Colonic mucosa (tissue), 4 donors: Measurements from ENCODE around the gene SOSTDC1. TPM values are rescaled to one million over a fixed set of nuclear protein-coding genes. Genes with fewer than 3 reads are reported as not detected.
"Not testable (repeated sequence)": the region's sequence is repeated elsewhere in the genome, so short reads cannot be mapped to it uniquely, and the experiment has no call there.

ENCODE experiments used
- DNase-seq: peaks from one replicate; pipeline ENCODE4 v3.0.0-alpha.2; 2020
- H3K27ac ChIP-seq: fragments of 200-600 bp; one replicate; pipeline ENCODE4 v1.8.0; 2021
- H3K27me3 ChIP-seq: fragments of 200-600 bp; one replicate; pipeline ENCODE4 v1.8.0; 2021
- H3K36me3 ChIP-seq: fragments of 200-600 bp; one replicate; pipeline ENCODE4 v1.8.0; 2021
- H3K4me1 ChIP-seq: fragments of 200-600 bp; one replicate; pipeline ENCODE4 v1.8.0; 2021; ENCODE audit warnings: mild to moderate bottlenecking
- H3K4me3 ChIP-seq: fragments of 200-600 bp; one replicate; pipeline ENCODE4 v1.8.0; 2021
- H3K9ac ChIP-seq, 2 donors: one replicate each; pipeline ENCODE4 v1.7.0; 2013; ENCODE audit warnings: control low read depth in 2 of 2, low read depth in 2 of 2, low read length in 2 of 2
- H3K9me3 ChIP-seq: fragments of 200-600 bp; one replicate; pipeline ENCODE4 v1.8.0; 2021
- intact Hi-C: fragments of 100-400 bp; cut with DNase I; formaldehyde crosslinking; loops from one replicate; pipeline ENCODE4 v1.14.1; 2022
- total RNA-seq, 2 donors: library from RNA; stranded (reverse); fragmentation: NEBNext Ultra II Directional in 1 of 2; extraction: Animal tissue kit (Norgen Biotek cat#: 25700) in 1 of 2; gene quantifications; one replicate each; pipeline ENCODE4 v1.2.1, GENCODE V29; 2021
- TF ChIP-seq, protein P1 (sequence below): fragments of 200-600 bp; IDR thresholded peaks from one replicate; pipeline ENCODE4 v1.8.0; 2022; ENCODE audit warnings: antibody characterized with exemption, mild to moderate bottlenecking
- donor health status: healthy.
- donor health status: DM: no; HTN: no; CAD: no.
- donor health status: DM: no; HTN: no; CAD: no.

The SOSTDC1 gene
- total RNA-seq, 2 donors from 2014 or later = 4.7 to 7.2 TPM

DNA sequence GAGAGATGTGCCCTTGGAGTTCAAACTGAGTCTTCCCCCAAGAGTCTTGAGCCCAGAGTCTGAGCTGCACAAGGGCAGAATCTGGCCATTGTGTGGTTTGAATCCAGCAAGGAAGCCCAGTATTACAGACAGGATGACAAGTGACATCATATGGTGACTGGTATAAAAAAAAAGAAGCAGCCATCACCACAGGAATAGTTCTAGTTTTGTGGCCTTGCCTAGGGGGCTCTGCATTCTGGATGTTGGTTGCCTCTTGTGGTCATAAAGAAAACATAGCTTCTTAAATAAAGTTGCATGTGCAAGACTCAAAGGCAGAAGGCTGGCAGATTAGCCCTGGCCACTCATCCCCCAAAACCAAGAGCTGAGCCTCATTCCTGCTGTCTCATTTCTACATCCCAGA, 44.3 kb upstream of the SOSTDC1 start:
- H3K27ac ChIP-seq = no peak overlapping the region
- H3K9me3 ChIP-seq = no peaks in the 10 kb centered on the region
- H3K4me1 ChIP-seq = no peaks in the 10 kb centered on the region
- intact Hi-C loops = no loop called here
- no peak overlapping the region for H3K4me3 ChIP-seq
- H3K27me3 ChIP-seq = no peaks in the 10 kb centered on the region
- no peak overlapping the region for H3K9ac ChIP-seq
- DNase-seq = no peak
- TF ChIP-seq, protein P1, sequence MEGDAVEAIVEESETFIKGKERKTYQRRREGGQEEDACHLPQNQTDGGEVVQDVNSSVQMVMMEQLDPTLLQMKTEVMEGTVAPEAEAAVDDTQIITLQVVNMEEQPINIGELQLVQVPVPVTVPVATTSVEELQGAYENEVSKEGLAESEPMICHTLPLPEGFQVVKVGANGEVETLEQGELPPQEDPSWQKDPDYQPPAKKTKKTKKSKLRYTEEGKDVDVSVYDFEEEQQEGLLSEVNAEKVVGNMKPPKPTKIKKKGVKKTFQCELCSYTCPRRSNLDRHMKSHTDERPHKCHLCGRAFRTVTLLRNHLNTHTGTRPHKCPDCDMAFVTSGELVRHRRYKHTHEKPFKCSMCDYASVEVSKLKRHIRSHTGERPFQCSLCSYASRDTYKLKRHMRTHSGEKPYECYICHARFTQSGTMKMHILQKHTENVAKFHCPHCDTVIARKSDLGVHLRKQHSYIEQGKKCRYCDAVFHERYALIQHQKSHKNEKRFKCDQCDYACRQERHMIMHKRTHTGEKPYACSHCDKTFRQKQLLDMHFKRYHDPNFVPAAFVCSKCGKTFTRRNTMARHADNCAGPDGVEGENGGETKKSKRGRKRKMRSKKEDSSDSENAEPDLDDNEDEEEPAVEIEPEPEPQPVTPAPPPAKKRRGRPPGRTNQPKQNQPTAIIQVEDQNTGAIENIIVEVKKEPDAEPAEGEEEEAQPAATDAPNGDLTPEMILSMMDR = no peak
- no peaks in the 10 kb centered on the region for H3K36me3 ChIP-seq

DNA sequence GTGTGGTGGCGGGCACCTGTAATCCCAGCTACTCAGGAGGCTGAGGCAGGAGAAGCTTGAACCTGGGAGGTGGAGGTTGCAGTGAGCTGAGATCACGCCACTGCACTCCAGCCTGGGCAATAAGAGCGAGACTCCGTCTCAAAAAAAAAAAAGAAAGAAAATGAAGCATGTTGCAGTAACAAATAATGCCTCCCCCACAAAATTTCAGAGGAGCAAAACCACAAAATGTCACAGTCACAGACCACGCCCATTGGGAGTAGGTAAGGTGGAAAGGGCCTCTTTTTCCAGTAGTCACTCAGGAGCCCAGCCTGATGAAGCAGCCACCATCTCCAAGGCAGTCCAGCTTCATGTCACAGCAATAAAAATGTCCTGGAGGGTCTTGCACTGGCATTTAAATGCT, 40.9 kb upstream of the SOSTDC1 start:
- DNase-seq, H3K9ac ChIP-seq, intact Hi-C loops, H3K36me3 ChIP-seq, H3K27ac ChIP-seq, H3K9me3 ChIP-seq, H3K4me1 ChIP-seq, H3K27me3 ChIP-seq, H3K4me3 ChIP-seq: not testable (repeated sequence)

GRCh38 chr7:16504019-16504418, 38.5 kb upstream of the SOSTDC1 start:
- intact Hi-C loops = no loop called here
- Histone ChIP-seq H3K27ac (no peak overlapping the region), H3K27me3 (no peaks in the 10 kb centered on the region), H3K4me3 (no peak overlapping the region), H3K9me3 (no peaks in the 10 kb centered on the region), H3K36me3 (no peaks in the 10 kb centered on the region), H3K9ac (no peak overlapping the region), H3K4me1 (no peaks in the 10 kb centered on the region)
- no peak for DNase-seq
- TF ChIP-seq, protein P1 = no peak

GRCh38 chr7:16502303-16502702, 36.8 kb upstream of the SOSTDC1 start:
- H3K4me1 ChIP-seq = no peaks in the 10 kb centered on the region
- TF ChIP-seq, protein P1 = no peak
- H3K9me3 ChIP-seq = no peaks in the 10 kb centered on the region
- no peak overlapping the region for H3K9ac ChIP-seq
- H3K36me3 ChIP-seq = no peaks in the 10 kb centered on the region
- no peak overlapping the region for H3K27ac ChIP-seq
- intact Hi-C loops = no loop called here
- DNase-seq = no peak
- no peaks in the 10 kb centered on the region for H3K27me3 ChIP-seq
- H3K4me3 ChIP-seq = no peak overlapping the region

- TF ChIP-seq, protein P1 = no peak
- intact Hi-C loops = no loop called here
- DNase-seq = no peak
- Histone ChIP-seq H3K4me1 (no peaks in the 10 kb centered on the region), H3K9me3 (no peaks in the 10 kb centered on the region), H3K27ac (no peak overlapping the region), H3K27me3 (no peaks in the 10 kb centered on the region), H3K4me3 (no peak overlapping the region), H3K36me3 (no peaks in the 10 kb centered on the region), H3K9ac (no peak overlapping the region)
Observed at GRCh38 chr7:16498122-16498521, 32.6 kb upstream of the SOSTDC1 start.

- TF ChIP-seq, protein P1 = no peak
- no peaks in the 10 kb centered on the region for H3K4me1 ChIP-seq
- no peak overlapping the region for H3K4me3 ChIP-seq
- H3K27ac ChIP-seq = no peak overlapping the region
- H3K9ac ChIP-seq = no peak overlapping the region
- no peak for DNase-seq
- no peaks in the 10 kb centered on the region for H3K9me3 ChIP-seq
- intact Hi-C loops = no loop called here
- no peaks in the 10 kb centered on the region for H3K27me3 ChIP-seq
- no peaks in the 10 kb centered on the region for H3K36me3 ChIP-seq
Observed at GRCh38 chr7:16494955-16495719, 29.6 kb upstream of the SOSTDC1 start.
